ENCODE results near the gene ABL2. TPM values are rescaled to one million over a fixed set of nuclear protein-coding genes. Genes with fewer than 3 reads are reported as not detected.

The ABL2 gene
- total RNA-seq, 4 donors from 2014 or later, result 3.3 to 12.0 (median 6.2) TPM

DNA sequence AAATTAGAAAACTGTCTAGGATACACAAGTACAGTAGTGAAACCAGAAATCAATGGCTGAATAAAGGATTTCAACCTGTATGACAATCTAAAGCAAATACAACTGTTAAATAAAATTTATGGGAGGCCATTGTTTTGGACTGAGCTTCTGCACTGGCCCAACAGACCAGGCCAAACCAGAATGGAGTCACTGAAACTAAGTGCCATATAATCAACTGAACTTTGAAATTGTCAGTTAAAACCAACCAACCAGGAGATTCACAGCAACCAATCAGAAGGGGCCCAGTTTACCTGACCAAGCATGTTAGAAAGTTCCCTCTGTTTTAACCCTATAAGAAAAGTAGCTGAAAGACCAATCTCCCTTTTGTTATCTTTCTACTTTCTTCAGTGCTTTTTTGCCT lies 33.6 kb upstream of the ABL2 start:
- no peaks in the 10 kb centered on the region for H3K36me3 ChIP-seq
- intact Hi-C loops (cut with DNase I), result no loop called here
- TF ChIP-seq, protein P1, sequence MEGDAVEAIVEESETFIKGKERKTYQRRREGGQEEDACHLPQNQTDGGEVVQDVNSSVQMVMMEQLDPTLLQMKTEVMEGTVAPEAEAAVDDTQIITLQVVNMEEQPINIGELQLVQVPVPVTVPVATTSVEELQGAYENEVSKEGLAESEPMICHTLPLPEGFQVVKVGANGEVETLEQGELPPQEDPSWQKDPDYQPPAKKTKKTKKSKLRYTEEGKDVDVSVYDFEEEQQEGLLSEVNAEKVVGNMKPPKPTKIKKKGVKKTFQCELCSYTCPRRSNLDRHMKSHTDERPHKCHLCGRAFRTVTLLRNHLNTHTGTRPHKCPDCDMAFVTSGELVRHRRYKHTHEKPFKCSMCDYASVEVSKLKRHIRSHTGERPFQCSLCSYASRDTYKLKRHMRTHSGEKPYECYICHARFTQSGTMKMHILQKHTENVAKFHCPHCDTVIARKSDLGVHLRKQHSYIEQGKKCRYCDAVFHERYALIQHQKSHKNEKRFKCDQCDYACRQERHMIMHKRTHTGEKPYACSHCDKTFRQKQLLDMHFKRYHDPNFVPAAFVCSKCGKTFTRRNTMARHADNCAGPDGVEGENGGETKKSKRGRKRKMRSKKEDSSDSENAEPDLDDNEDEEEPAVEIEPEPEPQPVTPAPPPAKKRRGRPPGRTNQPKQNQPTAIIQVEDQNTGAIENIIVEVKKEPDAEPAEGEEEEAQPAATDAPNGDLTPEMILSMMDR (IDR thresholded peaks at IDR 0.05), result no peak
- no peak for TF ChIP-seq POLR2A (IDR thresholded peaks at IDR 0.05)

GRCh38 chr1:179262183-179262582 lies 32.7 kb upstream of the ABL2 start:
- TF ChIP-seq, protein P1 (IDR thresholded peaks at IDR 0.05), result no peak
- no peak for TF ChIP-seq POLR2A (IDR thresholded peaks at IDR 0.05)
- intact Hi-C loops (cut with DNase I), result no loop called here
- WGBS, 2 donors, result 75 to 94% methylated on average over 1 of the region's 1 CpG

More for the DNA sequence above, 33.6 kb upstream of the ABL2 start:
- no peaks in the 10 kb centered on the region for H3K9me3 ChIP-seq
- H3K4me1 ChIP-seq, result no peaks in the 10 kb centered on the region
- no peaks in the 10 kb centered on the region for H3K27me3 ChIP-seq
- H3K4me3 ChIP-seq, result no peak overlapping the region
- DNase-seq, result no peak
- H3K27ac ChIP-seq, result no peak overlapping the region

GRCh38 chr1:179253286-179253972 lies 24.0 kb upstream of the ABL2 start:
- H3K4me1 ChIP-seq, result no peaks in the 10 kb centered on the region
- TF ChIP-seq, protein P1 (IDR thresholded peaks at IDR 0.05), result no peak
- TF ChIP-seq POLR2A (IDR thresholded peaks at IDR 0.05), result no peak
- H3K9me3 ChIP-seq, result no peaks in the 10 kb centered on the region
- H3K27ac ChIP-seq, result no peak overlapping the region
- no peaks in the 10 kb centered on the region for H3K36me3 ChIP-seq
- no peaks in the 10 kb centered on the region for H3K27me3 ChIP-seq
- H3K4me3 ChIP-seq, result no peak overlapping the region
- WGBS, 2 donors, result 59 to 67% methylated on average over 8 of the region's 8 CpGs
- intact Hi-C loops (cut with DNase I), result no loop called here
- DNase-seq, result no peak

More at GRCh38 chr1:179262183-179262582, 32.7 kb upstream of the ABL2 start:
- no peaks in the 10 kb centered on the region for H3K4me1 ChIP-seq
- H3K36me3 ChIP-seq, result no peaks in the 10 kb centered on the region
- H3K9me3 ChIP-seq, result no peaks in the 10 kb centered on the region
- H3K27me3 ChIP-seq, result no peaks in the 10 kb centered on the region
- no peak overlapping the region for H3K4me3 ChIP-seq
- H3K27ac ChIP-seq, result no peak overlapping the region
- no peak for DNase-seq

- intact Hi-C loops (cut with DNase I), result no loop called here
- 80 to 87% methylated on average over 4 of the region's 4 CpGs for WGBS, 2 donors
- no peaks in the 10 kb centered on the region for H3K4me1 ChIP-seq
- H3K9me3 ChIP-seq, result no peaks in the 10 kb centered on the region
- DNase-seq, result no peak
- no peaks in the 10 kb centered on the region for H3K36me3 ChIP-seq
- H3K4me3 ChIP-seq, result no peak overlapping the region
- no peak overlapping the region for H3K27ac ChIP-seq
- TF ChIP-seq, protein P1 (IDR thresholded peaks at IDR 0.05), result no peak
- no peak for TF ChIP-seq POLR2A (IDR thresholded peaks at IDR 0.05)
- H3K27me3 ChIP-seq, result no peaks in the 10 kb centered on the region
These were observed 23.1 kb upstream of the ABL2 start for GRCh38 chr1:179252606-179253005.

DNA sequence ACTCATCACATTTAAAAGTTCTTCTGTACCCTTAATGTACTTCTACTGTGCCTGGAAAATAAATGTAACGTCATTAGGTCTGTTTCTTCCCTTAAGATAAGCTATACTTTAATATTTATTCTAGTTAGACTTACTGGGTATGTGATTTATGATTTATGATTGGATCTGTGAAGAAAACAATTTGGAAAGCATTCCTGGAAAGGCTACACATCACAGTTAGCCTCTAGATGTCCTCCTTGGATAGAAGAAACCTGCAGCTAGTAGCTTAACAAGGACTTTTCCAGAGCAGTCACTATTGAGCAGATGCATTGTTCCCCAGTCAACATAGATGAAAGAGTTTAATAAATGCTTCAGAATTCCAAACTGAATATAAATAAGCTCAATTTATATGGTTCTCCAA lies 22.2 kb upstream of the ABL2 start:
- Histone ChIP-seq H3K27me3 (no peaks in the 10 kb centered on the region), H3K9me3 (no peaks in the 10 kb centered on the region), H3K4me1 (no peaks in the 10 kb centered on the region), H3K27ac (no peak overlapping the region), H3K4me3 (no peak overlapping the region), H3K36me3 (no peaks in the 10 kb centered on the region)
- no peak for DNase-seq
- WGBS, 2 donors, result 21 to 50% methylated on average over 1 of the region's 1 CpG
- TF ChIP-seq POLR2A (IDR thresholded peaks at IDR 0.05), result no peak
- TF ChIP-seq, protein P1 (IDR thresholded peaks at IDR 0.05), result peak in 2 of 6 experiments; percentile 12 to 40
- intact Hi-C loops (cut with DNase I), result no loop called here
